Neural cell (in vitro differentiated cells): Measurements from ENCODE around the gene SLC4A3. TPM values are rescaled to one million over a fixed set of nuclear protein-coding genes. Genes with fewer than 3 reads are reported as not detected.

Experiments
- H2AFZ ChIP-seq: fragments of 200-600, 300-800 bp; sonication (generic), shearing (Covaris generic); 2 replicates; pipeline ENCODE4 v1.6.0; 2014; ENCODE audit warnings: low read depth, mild to moderate bottlenecking, antibody characterized with exemption, low read length, moderate library complexity
- H3F3A ChIP-seq: fragments of 200-600 bp; shearing (Covaris generic); 2 replicates; pipeline ENCODE4 v1.6.1; 2016; ENCODE audit warnings: mild to moderate bottlenecking, moderate library complexity, mixed read lengths, antibody characterized with exemption, low read length; ENCODE audit not compliant: insufficient read depth, poor library complexity, severe bottlenecking
- H3K27ac ChIP-seq: fragments of 200-600, 300-800 bp; sonication (generic), shearing (Covaris generic); 2 replicates; pipeline ENCODE4 v1.5.1; 2014; ENCODE audit warnings: mild to moderate bottlenecking, low read length, moderate library complexity
- H3K27me3 ChIP-seq: fragments of 300-800, 200-600 bp; sonication (generic), shearing (Covaris generic); 2 replicates; pipeline ENCODE4 v1.6.0; 2014; ENCODE audit warnings: mild to moderate bottlenecking, low read depth, low read length, moderate library complexity; ENCODE audit not compliant: insufficient read depth
- H3K36me3 ChIP-seq: fragments of 300-800, 200-600 bp; sonication (generic), shearing (Covaris generic); 2 replicates; pipeline ENCODE4 v1.5.1; 2014; ENCODE audit warnings: mild to moderate bottlenecking, antibody characterized with exemption, low read length, moderate library complexity; ENCODE audit not compliant: insufficient read depth
- H3K4me2 ChIP-seq: fragments of 300-800, 200-600 bp; sonication (generic), shearing (Covaris generic); 2 replicates; pipeline ENCODE4 v1.6.0; 2014; ENCODE audit warnings: mild to moderate bottlenecking, low read length
- H3K4me3 ChIP-seq: fragments of 300-800, 200-600 bp; sonication (generic), shearing (Covaris generic); 2 replicates; pipeline ENCODE4 v1.5.1; 2014; ENCODE audit warnings: mild to moderate bottlenecking, low read length, moderate library complexity
- H3K79me2 ChIP-seq: fragments of 200-600 bp; shearing (Covaris generic); replicated peaks from 2 replicates; pipeline ENCODE4 v1.6.0; 2014; ENCODE audit warnings: mild to moderate bottlenecking, low read length, moderate library complexity; ENCODE audit not compliant: insufficient read depth
- H3K9ac ChIP-seq: fragments of 300-800, 200-600 bp; sonication (generic), shearing (Covaris generic); 2 replicates; pipeline ENCODE4 v1.6.1; 2016; ENCODE audit warnings: mild to moderate bottlenecking, low read length, mixed read lengths
- H3K9me2 ChIP-seq: fragments of 200-600 bp; shearing (Covaris generic); 2 replicates; pipeline ENCODE4 v1.6.1; 2016; ENCODE audit warnings: mild to moderate bottlenecking, low read length, mixed read lengths; ENCODE audit not compliant: insufficient read depth
- H3K9me3 ChIP-seq: fragments of 200-600, 300-800 bp; sonication (generic), shearing (Covaris generic); 2 replicates; pipeline ENCODE4 v1.6.1; 2016; ENCODE audit warnings: mild to moderate bottlenecking, mixed run types, low read length, moderate library complexity, mixed read lengths
- H4K20me1 ChIP-seq: fragments of 200-600 bp; shearing (Covaris generic); 2 replicates; pipeline ENCODE4 v1.6.1; 2016; ENCODE audit warnings: mild to moderate bottlenecking, mixed run types; ENCODE audit not compliant: insufficient read depth
- CTCF ChIP-seq: fragments of 450-650 bp; IDR thresholded peaks from 2 replicates; pipeline ENCODE4 v1.5.1; 2014; ENCODE audit warnings: antibody characterized with exemption, mild to moderate bottlenecking, moderate library complexity; ENCODE audit not compliant: poor library complexity, severe bottlenecking
- EP300 ChIP-seq: fragments of 450-650 bp; conservative IDR thresholded peaks from 2 replicates; pipeline ENCODE4 v1.6.1; 2014; ENCODE audit warnings: antibody characterized with exemption, mild to moderate bottlenecking, moderate library complexity; ENCODE audit not compliant: poor library complexity, severe bottlenecking
- EZH2 ChIP-seq: fragments of 200-600, 300-800 bp; shearing (Covaris generic), sonication (generic); IDR thresholded peaks from 2 replicates; pipeline ENCODE4 v1.6.1; 2014; ENCODE audit warnings: antibody characterized with exemption, low read length, borderline replicate concordance, mild to moderate bottlenecking; ENCODE audit not compliant: insufficient read depth, poor library complexity, severe bottlenecking
- MXI1 ChIP-seq: fragments of 450-650 bp; conservative IDR thresholded peaks from 2 replicates; pipeline ENCODE4 v1.6.1; 2014; ENCODE audit warnings: antibody characterized with exemption, mild to moderate bottlenecking; ENCODE audit not compliant: poor library complexity, severe bottlenecking
- POLR2AphosphoS5 ChIP-seq: IDR thresholded peaks from 2 replicates; pipeline ENCODE4 v1.6.1; 2012
- RAD21 ChIP-seq: fragments of 450-650 bp; conservative IDR thresholded peaks from 2 replicates; pipeline ENCODE4 v1.6.1; 2014; ENCODE audit warnings: antibody characterized with exemption, mild to moderate bottlenecking, moderate library complexity
- REST ChIP-seq: IDR thresholded peaks from 2 replicates; pipeline ENCODE4 v1.6.1; 2012; ENCODE audit warnings: borderline replicate concordance
- SMC3 ChIP-seq: fragments of 450-650 bp; conservative IDR thresholded peaks from 2 replicates; pipeline ENCODE4 v1.6.1; 2014; ENCODE audit warnings: antibody characterized with exemption, mild to moderate bottlenecking, moderate library complexity; ENCODE audit not compliant: poor library complexity
- TAF1 ChIP-seq: IDR thresholded peaks from 2 replicates; pipeline ENCODE4 v1.6.1; 2012; ENCODE audit warnings: low read depth
- polyA plus RNA-seq: library from polyadenylated mRNA; depleted of rRNA; stranded (reverse); fragments of >200 nt; gene quantifications from 2 replicates; pipeline ENCODE4 v1.2.3, GENCODE V29; 2014

SLC4A3 gene
- polyA plus RNA-seq, 1 donor from 2014 or later, result 18.7 TPM

- Histone ChIP-seq H3K4me3 (peak within 1 kb of the TSS; percentile 75), H2AFZ (peak within 1 kb of the TSS; percentile 51), H3F3A (no peaks in the 10 kb centered on the region), H3K27ac (peak within 1 kb of the TSS; percentile 85), H3K9me2 (no peaks in the 10 kb centered on the region), H4K20me1 (no peaks in the 10 kb centered on the region), H3K36me3 (no peaks in the 10 kb centered on the region), H3K27me3 (no peaks in the 10 kb centered on the region), H3K9ac (peak within 1 kb of the TSS; percentile 83), H3K4me2 (peak within 1 kb of the TSS; percentile 72), H3K9me3 (no peaks in the 10 kb centered on the region), H3K79me2 (no peaks in the 10 kb centered on the region)
- TF ChIP-seq EZH2 (no peak), REST (peak; percentile 66), POLR2AphosphoS5 (peak; percentile 80), CTCF (no peak), TAF1 (peak; percentile 10), SMC3 (peak; percentile 53), EP300 (peak; percentile 38), RAD21 (peak; percentile 53), MXI1 (peak; percentile 93)
These were observed 29.7 kb upstream of the SLC4A3 start, which contains the start of gene STK11IP for GRCh38 chr2:219597552-219598307. STK11IP (plus strand) TSS chr2:219597857; CDS start chr2:219598120, 263 bp downstream.

GRCh38 chr2:219598308-219599078, 28.9 kb upstream of the SLC4A3 start:
- peak overlapping the region; percentile 85 for H3K27ac ChIP-seq
- TF ChIP-seq RAD21 (no peak), CTCF (no peak), POLR2AphosphoS5 (no peak), EP300 (no peak), SMC3 (no peak), MXI1 (no peak), TAF1 (no peak), REST (no peak), EZH2 (no peak)

More at GRCh38 chr2:219598308-219599078, 28.9 kb upstream of the SLC4A3 start:
- Histone ChIP-seq H3K36me3 (no peaks in the 10 kb centered on the region), H3K27me3 (no peaks in the 10 kb centered on the region), H3K9me2 (no peaks in the 10 kb centered on the region), H4K20me1 (no peaks in the 10 kb centered on the region), H2AFZ (peak overlapping the region; percentile 51), H3K4me3 (peak overlapping the region; percentile 75), H3K9me3 (no peaks in the 10 kb centered on the region), H3K79me2 (no peaks in the 10 kb centered on the region), H3K4me2 (peak overlapping the region; percentile 72), H3F3A (no peaks in the 10 kb centered on the region), H3K9ac (peak overlapping the region; percentile 83)
